Ecto neural progenitor cell (in vitro differentiated cells): Measurements from ENCODE around the gene VARS2.
"Not testable (repeated sequence)": the region's sequence is repeated elsewhere in the genome, so short reads cannot be mapped to it uniquely, and the experiment has no call there.

Experiments
- DNase-seq: peaks from one replicate; pipeline ENCODE4 v3.0.0-alpha.2; 2018; ENCODE audit warnings: low spot score

VARS2 gene

DNA sequence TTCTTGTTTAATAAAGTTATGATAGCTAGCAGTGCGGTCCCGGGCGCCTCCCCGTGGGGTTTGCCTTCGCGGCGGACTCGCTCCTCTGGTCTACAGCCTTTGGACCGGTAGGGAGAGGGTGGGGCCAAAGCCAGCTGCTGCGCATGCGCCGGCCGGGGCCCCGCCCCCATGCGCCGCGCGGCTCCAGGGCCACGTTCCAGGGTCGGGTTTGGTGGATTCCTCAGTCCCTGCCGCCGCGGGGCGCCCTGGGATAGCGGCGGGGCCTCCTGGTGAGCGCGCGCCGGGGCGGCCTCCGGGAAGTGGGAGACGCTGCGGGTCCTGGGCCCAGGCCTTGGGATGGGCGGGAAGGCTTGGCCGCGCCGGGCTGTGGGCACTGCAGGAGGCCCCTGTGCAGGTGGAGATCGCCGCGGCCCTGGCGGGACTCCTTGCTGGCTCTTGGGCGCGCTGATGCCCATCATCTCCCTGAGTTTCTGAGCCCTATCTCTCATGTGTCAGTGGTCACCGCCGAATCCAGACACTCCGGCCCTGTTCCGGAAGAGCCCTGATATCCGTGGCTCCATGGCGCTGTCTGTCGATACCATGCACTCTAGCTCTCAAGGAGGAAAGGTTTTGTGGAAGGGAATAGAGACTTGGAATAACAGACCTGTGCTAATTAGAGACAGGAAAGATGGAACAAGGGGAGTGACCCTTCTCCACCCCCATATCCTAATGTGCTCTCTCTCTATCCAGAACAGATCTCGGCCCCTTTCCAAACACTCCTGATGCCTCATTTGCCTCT, at the start of gene VARS2:
Gene VARS2 (plus strand): TSS at position 163 of the 778 bp plus-strand sequence. CDS start 599 bp downstream, at position 762.
- peak; percentile 92 for DNase-seq

DNA sequence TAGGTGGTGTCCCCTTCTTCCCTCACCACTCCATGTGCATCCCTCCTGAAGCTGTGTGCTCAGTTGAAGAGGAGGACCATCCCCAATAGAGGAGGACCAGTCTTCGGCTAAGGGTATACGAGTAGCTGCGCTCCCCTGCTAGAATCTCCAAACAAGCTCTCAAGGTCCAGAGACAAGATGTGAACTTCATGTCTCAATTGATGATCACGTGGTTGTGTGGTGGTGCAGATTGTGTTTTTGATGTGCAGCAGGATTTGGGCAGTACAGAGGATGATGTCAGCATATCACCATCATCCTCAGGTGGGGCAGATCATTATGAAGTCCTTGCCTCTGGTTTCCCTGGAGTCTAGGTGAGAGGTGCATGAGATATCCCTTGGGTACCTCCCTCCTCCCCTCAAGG, 49.7 kb upstream of the VARS2 start:
- no peak for DNase-seq

DNA sequence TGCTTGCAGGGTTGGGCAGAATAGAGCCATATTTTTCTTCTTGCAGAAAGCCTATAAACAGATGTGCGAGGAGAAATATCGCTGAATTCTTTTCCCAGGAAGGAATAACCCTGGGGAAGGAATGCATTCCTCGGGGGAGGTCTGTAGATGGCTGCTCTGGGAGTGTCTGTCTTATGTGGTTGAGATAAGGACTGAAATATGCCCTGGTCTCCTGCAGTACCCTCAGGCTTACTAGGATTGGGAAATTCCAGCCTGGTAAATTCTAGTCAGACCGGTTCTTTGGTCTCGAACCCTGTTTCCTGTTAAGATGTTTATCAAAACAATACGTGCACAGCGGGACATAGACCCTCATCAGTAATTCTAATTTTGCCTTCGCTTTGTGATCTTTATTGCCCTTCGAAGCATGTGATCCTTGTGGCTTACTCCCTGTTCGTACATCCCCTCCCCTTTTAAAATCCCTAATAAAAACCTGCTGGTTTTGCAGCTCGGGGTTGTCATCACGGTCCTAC, 44.7 kb upstream of the VARS2 start:
- not testable (repeated sequence) for DNase-seq

DNA sequence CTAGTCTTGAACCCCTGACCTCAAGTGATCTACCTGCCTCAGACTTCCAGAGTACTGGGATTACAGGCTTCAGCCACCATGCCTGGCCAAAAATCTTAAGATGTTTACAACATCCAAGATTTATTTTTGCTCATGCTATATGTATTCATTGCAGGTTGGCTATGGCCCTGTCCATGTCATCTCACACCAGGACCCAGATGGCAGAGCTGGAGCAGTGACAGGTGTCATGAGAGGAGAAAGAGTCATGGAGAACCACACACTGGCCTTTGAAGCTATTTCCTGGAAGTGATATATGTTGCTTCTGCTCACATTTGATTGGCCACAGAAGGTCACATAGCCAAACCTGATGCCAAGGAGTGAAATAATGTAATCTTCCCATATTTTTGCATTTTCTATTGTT, 43.5 kb upstream of the VARS2 start:
- no peak for DNase-seq

DNA sequence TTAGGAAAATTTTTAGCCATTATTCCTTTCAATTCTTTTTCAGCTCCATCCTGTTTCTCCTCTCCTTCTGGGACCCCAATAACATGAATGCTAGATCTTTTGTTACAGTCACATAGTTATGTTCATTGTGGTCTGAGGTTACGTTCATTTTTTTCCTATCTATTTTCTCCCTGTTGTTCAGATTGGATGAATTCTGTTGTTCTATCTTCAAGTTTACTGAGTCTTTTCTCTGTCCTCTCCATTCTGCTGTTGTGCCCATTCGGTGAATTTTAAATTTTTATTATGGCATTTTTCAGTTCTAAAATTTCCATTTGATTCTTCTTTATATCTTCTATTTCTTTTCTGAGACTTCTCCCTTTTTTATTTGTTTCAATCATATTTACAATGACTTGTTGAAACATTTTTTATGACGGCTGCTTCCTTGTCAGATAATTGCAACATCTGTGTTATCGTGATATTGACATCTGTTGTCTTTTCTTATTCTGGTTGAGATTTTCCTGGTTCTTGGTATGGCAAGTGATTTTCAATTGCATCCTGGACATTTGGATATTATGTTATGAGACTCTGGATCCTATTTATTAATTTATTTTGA, 42.4 kb upstream of the VARS2 start:
- no peak for DNase-seq

DNA sequence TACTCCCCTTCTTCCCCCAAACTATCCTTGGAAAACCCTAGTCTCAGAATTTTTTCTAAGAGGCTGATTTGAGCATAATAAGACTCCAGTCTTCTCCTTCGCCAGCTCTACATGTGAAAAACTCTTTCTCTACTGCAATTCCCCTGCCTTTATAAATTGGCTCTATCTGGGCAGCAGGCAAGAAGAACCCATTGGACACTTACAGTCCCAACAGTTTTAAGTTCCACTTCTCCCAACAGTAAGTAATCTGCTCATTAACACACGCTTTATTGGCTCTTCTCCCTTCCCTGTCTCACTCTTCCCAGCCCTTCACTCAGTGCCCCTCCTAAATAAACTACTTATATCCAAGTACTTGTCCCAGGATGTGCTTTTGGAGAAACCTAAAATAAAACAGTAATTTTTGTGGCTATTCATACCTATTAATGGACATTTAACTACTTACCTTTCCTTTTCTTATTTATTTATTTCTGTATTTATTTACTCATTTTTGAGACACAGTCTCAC, 40.8 kb upstream of the VARS2 start:
- DNase-seq: no peak

DNA sequence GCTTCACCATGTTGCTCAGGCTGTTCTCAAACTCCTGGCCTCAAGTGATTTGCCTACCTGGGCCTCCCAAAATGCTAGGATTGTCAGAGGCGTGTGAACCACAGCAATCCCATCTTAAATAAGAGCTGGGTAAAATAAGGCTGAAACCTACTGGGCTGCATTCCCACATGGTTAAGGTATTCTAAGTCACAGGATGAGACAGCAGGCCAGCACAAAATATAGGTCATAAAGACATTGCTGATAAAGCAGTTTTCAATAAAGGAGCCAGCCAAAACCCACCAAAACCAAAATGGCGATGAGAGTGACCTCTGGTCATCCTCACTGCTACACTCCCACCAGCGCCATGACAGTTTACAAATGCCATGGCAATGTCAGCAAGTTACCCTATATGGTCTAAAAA, 40.2 kb upstream of the VARS2 start:
- not testable (repeated sequence) for DNase-seq

DNA sequence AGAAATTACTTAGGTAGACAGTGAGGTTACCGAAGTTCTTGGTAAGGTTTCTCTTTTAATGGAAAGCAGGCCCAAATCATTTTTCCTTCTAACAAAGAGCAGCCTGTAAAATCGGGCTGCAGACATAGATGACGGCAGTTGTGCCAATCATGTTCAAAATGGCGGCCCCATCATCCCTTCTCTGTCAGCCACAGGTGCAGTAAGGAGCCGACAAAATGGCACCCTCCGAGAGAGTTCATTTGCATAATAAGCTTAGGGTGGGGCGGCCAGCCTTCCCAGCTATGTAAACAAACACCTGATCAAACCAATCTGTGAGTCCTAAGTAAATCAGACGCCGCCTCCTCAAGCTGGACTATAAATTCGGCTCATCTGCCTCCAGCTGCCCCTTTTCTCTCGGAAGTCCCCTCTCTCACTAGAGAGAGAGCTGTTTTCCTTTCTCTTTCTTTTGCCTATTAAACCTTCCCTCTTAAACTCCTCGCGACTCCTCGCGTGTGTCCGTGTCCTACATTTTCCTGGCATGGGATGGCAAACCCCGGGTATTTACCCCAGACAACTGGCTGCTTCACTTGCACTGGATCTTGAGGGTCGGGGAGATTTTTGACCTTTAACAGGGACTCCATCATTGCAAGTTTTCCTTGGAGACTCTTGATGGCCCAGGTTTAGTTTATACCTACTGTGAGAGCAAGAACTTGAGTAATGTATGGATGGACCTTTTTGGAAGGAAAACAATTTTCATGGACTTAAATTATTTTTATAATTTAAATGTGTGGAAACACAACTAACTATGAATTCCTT, 38.6 kb upstream of the VARS2 start:
- no peak for DNase-seq

DNA sequence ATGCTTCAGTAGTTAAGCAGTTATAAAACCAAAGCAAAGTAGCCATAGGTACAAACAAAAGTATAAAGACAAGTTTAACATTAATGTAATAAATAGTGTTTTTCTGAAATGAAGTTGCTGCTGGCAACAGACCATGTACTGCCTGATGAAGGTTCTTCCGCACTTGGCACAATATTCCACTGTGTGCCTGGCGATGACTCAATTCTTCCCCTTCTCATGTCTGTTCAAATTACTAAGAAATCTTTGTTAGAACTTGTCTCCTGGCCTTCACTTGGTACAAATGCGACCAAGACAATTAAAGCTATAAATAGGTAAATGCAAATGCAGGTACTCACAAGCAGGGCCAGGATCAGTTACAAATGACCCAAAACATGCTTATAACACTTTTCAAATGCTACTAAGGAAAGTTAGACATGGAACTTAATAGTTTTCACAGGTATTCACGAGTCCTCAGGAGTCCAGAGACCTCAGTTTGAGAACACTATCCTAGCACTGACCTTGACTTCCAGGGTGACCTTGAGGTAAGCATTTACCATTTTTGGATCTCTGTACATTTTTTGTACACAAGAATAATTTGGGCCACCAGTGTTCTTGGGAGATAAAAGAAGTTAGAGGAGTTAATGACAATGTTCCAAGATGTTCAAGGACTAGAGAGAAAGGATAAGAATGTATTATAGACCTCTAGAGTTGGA, 37.9 kb upstream of the VARS2 start:
- no peak for DNase-seq

DNA sequence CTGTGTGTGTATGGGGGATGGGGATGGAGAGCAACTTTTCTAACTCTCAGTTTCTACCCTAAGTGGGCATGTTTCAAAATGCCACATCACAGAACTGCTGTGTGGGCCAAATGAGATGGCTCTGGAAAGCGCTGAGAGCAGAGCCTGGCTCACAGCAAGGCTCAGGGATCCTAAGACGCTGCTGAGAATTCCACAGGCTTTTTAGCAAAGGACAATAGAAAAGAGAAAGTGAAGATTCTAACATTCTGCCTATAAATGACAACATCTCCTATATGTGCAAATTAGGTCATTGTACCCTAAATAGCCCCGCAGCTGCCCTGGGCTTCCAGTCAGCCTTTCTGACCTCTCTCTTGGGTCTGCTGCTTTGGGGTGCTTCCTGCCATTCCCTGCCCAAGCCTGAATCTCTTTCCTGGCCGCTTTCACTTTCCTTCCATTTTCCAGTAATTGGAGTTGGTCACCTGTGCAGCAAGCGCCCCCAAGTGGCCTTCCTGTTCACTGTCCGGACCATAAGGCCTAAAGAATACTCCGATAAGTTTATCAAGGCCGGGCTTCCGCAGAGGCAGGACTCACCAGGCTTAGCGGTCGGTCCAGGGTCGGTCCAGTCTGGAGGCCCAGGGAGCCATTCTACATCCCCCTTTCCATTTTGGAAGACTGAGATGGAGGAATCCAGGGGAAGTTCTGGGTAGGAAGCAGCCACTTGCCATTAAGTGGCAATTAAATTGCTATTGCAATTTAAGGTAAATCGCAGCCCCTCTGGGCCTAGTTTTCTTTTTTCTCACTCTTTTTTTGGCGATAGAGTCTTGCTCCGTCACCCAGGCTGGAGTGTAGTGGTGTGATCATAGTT, 36.4 kb upstream of the VARS2 start:
- peak; percentile 85 for DNase-seq

DNA sequence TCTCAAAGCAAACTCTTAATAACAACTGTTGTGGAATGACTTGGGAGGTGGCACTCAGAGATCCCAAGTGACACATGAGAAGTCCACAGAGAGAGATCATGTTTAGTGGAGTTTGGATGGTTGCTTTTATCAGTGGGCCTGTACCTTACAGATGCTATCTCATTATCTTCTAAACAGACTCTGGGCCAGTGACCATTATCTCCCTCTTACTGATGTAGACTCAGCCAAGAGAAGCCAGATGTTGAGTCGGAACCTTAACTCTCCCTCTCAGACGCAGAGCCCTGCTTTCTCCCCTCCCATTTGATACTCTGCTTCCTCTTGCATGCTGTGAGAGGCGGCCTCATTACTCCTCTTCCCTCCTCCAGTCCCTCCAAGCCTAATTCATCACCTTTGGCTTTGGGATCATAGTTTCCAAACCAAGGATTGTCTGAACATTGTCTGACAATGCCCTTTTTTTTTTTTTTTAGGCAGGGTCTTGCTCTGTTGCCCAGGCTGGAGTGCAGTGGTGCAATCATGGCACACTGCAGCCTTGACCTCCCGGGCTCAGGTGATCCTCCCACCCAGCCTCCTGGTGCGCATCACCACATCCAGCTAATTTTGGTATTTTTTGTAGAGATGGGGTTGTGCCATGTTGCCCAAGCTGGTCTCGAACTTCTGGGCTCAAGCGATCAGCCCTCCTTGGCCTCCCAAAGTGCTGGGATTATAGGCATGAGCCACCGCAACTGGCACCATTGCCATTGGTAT, 34.2 kb upstream of the VARS2 start:
- DNase-seq: no peak

DNA sequence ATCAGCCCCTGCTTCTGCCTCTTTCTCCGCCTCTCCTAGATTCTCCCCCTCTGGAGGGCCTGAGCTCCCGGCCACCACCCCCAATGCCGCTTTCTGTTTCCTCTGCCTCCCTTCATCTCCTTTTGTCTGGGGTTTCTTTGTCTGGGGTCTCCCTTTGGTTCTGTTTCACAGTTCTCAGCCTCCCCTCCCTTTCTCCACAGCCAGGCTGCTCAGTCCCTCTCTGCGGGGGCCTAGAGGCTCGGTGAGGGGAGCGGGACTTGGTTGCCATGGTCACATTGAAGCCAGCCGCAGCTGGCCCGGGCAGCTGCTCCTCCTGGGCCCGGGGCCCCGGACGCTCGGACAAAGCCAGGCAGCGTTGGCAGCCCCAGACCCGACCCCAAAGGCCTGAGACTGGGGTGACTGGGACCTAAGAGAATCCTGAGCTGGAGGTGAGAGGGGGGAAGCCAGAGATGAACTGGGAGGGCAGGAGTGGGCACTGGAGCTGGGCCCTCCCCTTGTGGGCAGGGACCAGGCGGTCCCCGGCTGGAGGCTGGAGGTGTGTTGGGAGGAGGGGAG, 33.3 kb upstream of the VARS2 start:
- DNase-seq: peak; percentile 91

DNA sequence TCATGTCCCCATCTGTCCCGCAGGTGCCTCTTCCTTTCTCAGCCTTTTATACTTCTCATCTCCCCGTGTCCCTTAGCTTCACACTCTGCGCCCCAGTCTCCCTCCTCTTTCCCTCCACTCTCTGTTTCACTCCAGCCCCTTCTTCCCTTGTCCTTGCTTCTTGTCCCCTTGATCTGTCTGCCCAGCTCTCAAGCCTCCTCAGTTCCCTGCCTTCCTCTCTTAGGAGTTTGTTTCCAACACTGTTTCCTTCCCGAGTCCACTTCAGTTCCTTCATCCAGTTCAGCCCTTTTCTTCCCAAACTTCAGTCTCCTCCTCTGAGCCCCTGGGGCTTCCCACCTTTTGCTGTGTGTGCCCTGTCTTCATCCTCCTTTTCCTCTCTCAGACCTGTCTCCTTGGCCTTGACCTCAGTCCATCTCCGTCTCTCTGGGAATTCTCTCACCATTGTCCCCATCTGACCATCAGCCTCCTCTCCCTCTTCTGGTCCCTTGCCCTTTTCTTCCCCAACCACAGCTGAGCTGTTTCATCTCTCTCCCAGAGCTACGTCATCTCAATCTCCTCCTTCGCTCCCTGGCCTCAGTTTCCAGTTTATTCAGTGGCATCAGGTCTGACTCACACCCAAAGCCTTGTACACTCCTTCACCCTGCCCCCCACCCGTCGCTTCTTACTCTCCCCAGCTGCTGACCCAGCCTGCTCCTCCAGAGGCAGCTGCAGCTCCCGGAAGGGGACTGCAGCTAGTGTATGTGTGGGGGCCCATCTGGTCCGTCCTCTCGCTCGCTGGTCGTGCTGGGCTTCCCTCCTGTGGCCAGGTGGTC, 32.4 kb upstream of the VARS2 start:
- DNase-seq: no peak

DNA sequence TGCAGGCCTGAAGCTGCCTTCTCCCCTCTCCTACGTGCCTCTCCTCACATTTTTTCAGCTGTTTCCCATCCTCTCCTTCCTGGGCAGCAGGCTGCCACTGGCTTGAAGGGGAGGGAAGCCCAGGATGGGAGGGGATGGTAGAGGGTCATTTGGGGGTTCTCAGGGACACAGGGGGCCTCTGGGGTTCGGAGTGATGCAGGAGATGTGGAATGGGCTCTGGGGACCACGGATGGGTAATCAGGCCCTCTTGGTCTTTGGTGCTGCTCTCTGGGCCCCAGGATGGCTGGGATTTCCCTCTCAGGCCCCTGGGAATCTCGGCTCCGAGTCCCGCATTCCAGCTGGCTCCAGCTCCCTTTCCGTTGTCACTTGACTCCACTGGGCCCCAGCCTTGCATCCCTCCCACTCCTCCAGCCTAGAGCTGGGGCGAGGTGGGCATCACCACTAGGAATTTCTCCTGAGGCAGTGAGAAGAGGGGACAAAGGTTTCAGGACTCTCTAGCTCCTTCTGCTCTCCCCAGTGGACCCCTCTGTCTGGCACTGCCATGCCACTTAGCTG, 31.8 kb upstream of the VARS2 start:
- DNase-seq: no peak

DNA sequence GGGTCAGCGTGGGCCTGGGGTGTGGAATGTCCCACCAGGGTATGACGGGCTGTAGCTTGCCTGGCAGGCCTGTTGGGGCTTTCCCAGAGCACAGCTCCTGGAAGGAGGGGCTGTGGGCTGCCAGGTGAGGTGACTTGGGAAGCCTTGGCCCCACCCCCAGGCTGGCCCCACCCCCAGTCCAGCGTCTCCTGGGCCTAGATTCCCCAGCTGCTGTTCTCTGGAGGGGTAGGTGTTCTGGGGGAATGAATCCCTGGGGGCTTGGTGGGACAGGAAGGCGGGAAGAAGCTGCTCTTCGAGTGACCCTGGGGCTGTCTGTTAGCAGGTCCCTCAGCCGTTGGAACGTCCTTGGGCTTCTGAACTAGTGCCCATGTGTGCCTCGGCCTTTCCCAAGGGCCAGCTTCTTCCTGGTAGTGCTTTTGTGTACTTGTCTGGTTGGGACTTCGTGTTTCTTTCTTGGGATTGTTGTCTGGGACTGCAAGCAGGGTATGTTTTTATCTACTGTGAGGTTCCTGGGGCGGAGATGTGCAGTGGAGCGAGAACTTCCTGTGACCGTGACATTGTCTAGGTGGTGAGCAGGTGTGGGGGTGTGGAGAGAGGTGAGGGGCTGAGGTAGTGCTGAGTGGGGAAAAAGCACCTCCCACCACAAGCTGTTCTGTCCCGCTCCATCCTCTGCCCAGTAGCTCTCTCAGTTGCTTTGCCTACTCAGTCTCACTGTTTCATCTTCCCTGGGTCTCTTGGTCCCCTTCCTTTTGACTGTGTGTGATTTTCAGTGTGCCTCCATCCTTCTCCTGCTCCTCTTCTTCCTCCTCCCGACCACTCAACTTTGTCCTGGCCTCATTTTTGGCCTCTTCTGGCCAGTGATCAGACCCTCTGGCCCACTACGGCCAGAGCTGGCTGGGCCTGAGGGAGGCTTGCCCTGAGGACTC, 31.0 kb upstream of the VARS2 start:
- peak; percentile 76 for DNase-seq

DNA sequence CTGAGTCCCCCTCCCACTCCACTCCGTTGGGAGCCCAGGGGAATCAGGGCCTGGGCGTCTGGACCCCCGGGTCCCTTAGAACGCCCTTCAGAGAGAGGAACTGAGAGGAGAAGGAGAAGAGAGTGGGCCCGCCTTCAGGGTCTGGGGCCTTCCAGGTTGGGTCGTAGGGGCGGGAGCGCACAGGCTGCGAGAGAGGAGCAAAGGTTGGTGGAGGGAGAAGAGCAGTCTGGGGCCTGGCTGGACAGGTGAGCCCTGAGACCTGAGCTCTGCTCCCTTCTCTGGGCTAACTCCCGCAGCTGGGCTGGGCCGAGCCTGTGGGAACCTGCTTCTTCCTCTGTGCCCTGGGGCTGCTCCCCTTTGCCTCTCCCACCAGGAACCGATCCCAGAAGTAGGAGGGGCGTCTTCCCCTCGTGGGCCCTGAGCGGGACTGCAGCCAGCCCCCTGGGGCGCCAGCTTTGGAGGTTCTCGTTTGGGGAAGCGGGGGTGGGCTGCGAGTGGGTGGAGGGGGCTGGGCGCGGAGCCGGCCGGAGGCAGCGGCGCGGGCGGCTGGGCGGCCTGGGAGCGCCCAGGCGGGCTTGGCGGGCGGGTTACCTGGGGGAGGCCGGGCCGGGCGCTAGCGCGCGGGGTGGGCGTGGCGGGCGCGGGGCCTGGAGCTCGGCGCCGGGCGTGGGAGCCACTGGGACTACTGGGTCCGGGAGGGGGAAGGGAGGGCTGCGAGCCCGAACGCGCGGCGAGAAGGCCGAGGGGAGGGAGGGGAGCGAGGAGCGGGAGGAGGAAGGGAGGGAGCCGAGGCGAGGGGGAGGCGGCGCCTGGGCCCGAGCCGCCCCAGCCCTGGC, 30.1 kb upstream of the VARS2 start, which contains the start of gene DDR1:
Gene DDR1 (plus strand): TSS at position 835 of the 836 bp plus-strand sequence. CDS start 4,211 bp downstream, outside the sequence.
- peak; percentile 77 for DNase-seq
